ENCODE results near the gene MAGEB3.
"Not testable (repeated sequence)": the region's sequence is repeated elsewhere in the genome, so short reads cannot be mapped to it uniquely, and the experiment has no call there.

The MAGEB3 gene, protein sequence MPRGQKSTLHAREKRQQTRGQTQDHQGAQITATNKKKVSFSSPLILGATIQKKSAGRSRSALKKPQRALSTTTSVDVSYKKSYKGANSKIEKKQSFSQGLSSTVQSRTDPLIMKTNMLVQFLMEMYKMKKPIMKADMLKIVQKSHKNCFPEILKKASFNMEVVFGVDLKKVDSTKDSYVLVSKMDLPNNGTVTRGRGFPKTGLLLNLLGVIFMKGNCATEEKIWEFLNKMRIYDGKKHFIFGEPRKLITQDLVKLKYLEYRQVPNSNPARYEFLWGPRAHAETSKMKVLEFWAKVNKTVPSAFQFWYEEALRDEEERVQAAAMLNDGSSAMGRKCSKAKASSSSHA

GRCh38 chrX:30230395-30230794 is at the start of gene MAGEB3:
Gene MAGEB3, plus strand, starts transcription at chrX:30230657. Its CDS starts 5,268 bp downstream, at chrX:30235925.
- no peak for DNase-seq

DNA sequence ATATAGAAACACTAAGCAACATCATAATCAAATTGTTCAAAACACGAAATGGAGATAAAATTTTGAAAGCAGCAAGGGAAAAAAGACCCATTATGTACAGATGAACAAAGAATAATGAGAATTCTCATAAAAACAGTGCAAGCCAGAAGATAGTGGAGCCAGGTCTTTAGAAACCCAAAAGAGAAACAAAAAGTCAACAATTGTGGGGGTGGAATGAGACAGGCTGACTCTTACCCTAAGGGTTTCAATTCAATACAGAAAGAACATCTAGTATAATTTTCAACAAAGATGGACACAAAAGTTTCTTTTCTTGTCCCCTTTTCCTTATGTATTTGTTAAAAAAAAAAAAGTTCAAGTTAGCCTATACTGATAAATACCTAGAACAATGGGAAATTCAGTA is 49.1 kb upstream of the MAGEB3 start:
- no peak for DNase-seq

DNA sequence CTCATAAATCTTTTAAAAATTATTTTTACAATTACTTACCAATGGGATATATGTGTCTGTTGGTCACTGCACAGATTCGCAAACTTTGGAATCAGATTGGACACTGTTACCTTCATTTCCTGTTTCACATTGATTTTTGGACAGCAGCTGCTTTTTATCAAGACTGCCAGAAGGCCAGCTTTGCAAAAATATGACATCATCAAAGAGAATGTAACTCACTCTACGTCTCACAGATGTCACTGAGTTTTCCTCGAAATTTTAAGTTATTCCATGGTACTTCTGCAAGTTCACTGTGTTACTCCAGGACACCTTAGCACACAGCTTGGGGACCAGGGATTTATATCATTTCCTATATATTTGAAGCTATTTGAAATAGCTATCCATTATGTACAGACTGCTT is 46.9 kb upstream of the MAGEB3 start:
- DNase-seq, result no peak

GRCh38 chrX:30190426-30190825 is 40.0 kb upstream of the MAGEB3 start:
- no peak for DNase-seq

- not testable (repeated sequence) for DNase-seq
Observed at GRCh38 chrX:30193910-30194309, 36.5 kb upstream of the MAGEB3 start.

GRCh38 chrX:30196322-30196721 is 34.1 kb upstream of the MAGEB3 start:
- DNase-seq, result no peak

GRCh38 chrX:30212172-30212571 is 18.3 kb upstream of the MAGEB3 start:
- no peak for DNase-seq

- DNase-seq, result no peak
Observed at GRCh38 chrX:30215357-30215843, 15.1 kb upstream of the MAGEB3 start, which contains the start of gene MAGEB2. Gene MAGEB2, plus strand, starts transcription at chrX:30215563. Its CDS starts 3,018 bp downstream, at chrX:30218581.

DNA sequence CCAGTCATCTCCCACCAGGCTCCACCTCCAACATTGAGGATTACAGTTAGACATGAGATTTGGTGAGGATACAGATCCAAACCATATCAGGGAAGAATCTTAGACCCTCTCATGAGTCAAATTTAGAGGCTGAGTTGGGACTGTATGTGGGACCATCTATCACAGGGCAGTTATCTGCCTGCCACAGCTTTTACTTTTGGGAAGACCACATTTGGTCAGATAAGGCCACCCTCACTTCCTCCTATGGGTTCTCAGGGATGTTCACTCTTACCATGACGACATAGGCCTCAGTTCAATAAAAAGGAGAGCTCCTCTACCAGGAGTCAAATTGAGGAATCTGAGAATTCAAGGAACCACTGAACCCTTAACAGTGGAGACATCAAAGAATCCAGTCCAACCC is 13.0 kb upstream of the MAGEB3 start:
- DNase-seq, result no peak

GRCh38 chrX:30219372-30219771 is 11.1 kb upstream of the MAGEB3 start:
- DNase-seq, result no peak

GRCh38 chrX:30220661-30221060 is 9.8 kb upstream of the MAGEB3 start:
- no peak for DNase-seq

GRCh38 chrX:30224536-30224935 is 5.9 kb upstream of the MAGEB3 start:
- no peak for DNase-seq

DNA sequence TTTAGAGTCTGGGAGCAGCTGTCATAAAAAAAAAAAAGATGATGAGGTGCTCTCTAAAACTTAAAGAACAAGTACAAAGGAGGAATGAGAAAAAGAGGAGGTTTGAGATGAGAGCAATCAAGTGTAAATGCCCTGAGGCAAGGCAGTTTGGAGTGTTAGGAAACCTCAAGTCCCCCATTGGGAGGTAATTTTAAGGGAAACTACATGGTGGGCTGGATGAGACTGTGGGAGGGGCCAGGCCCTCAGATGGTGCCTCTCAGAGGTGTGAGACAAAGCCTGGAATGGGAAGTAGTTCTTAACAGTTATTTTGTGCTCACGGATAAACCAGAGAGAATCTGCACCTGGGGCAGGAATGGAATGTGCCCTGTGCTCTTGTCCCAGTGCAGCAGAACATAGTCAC is 1.9 kb upstream of the MAGEB3 start:
- no peak for DNase-seq

GRCh38 chrX:30241724-30242415 is 11.4 kb downstream of the MAGEB3 start, which contains the start of gene MAGEB4:
Gene MAGEB4, plus strand, starts transcription at chrX:30242000. Its CDS starts 136 bp downstream, at chrX:30242136.
- no peak for DNase-seq

GRCh38 chrX:30246769-30247489 is 16.5 kb downstream of the MAGEB3 start, which contains the start of gene MAGEB1:
Gene MAGEB1, plus strand, starts transcription at chrX:30247146. Its CDS starts 3,348 bp downstream, at chrX:30250494.
- DNase-seq, result no peak

- no peak for DNase-seq
Observed at GRCh38 chrX:30248854-30249253, 18.4 kb downstream of the MAGEB3 start.

DNA sequence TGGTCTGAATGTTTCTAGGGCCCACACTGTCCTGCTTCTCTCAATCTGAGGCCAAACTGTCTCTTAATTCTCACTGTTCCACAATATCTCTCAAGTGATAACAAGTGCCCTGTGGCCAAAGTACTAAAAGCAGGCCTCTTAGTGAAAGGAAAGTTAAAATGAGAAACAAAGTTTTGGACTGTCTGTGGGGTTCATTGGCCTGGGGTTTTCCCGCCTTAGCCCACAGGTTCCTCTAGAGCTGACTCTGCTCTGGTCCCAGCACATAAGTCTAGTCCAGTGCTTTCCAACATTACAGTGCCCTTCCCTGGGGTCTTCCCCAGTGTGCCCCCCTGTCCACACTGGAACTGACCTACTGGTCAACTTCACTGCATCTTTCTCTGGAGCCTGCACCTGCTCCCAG is 22.8 kb downstream of the MAGEB3 start:
- no peak for DNase-seq

- no peak for DNase-seq
Observed at GRCh38 chrX:30259927-30260326, 29.5 kb downstream of the MAGEB3 start.

DNA sequence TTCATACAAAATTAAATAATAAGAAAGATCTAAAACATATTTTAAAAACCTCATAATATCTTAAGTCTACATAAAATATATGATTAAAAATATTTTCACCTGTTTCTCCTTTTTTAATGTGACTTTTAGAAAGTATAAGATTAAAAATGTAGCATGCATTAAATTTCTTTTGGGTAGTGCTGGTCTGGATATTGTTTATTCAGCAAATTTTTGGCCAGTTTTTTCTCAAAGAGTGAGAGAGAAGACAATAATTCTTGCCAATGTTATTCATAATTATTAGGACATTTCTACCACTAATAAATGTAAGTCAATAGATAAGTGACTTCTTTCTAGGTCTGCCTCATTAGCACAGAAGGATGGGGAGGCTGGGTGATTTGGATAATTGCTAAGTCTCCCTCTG is 30.6 kb downstream of the MAGEB3 start:
- no peak for DNase-seq

- DNase-seq, result no peak
Observed at GRCh38 chrX:30262763-30263162, 32.3 kb downstream of the MAGEB3 start.

DNA sequence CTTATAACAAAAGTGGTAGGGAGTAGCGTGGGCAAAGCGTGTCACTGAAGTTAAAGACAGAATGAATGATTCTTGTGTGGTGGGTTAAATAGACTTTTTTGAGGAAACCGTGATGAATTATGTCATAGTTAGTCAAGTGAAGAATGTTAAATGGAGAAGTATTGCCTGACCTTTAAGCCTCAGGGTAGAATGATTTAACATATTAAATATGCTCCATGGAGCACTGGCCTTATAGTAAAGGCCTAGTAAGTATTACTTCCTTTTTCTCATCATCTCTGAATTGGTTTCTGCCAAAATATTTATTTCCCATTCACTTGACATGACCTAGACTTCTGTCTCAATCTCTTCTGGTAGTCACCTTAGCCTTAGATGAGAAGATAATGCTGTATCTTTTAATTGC is 40.2 kb downstream of the MAGEB3 start:
- DNase-seq, result no peak

DNA sequence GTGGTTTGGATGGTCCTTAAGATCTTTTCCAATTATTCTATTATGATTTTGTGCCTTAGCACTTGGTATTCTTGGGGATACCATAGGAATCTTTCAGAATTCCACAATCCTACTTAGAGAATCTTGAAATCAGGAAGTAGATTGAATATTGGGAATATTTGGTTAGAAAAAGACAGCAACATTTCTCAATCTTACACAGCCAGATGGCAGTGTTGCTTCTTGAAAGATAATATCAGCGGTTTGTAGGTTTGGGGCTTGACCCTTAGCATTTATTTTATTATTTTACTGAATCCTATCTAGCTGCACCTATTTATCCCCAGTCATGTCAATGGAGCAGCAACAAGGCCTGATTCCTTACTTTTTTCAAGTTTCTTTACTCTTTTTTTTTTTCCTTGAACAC is 45.0 kb downstream of the MAGEB3 start:
- no peak for DNase-seq

DNA sequence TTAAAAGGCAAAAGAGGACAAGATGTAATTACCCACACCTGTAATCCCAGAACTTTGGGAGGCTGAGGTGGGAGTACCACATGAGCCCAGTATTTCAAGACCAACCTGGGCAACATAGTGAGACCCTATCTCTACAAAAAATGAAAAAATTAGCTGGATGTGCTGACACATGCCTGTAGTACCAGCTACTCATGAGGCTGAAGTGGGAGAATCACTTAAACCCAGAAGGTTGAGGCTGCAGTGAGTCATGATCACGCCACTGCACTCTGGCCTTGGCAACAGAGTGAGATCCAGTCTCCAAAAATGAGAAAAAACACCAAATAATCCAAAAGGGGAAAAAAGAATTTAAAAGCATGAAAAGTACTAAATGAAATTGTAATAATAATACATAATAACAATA is 47.9 kb downstream of the MAGEB3 start:
- no peak for DNase-seq
